WTC11 (cell line): ENCODE results near the gene CDC42EP4.

Experiments used
- CBFB ChIP-seq: sonication (generic); formaldehyde crosslinking; IDR thresholded peaks from 2 replicates; pipeline ENCODE4 v1.8.1; 2022; ENCODE audit warnings: mild to moderate bottlenecking, low read depth, missing genetic modification reagents
- CREB1 ChIP-seq: sonication (generic); formaldehyde crosslinking; IDR thresholded peaks from 2 replicates; pipeline ENCODE4 v1.8.0; 2023; ENCODE audit warnings: mild to moderate bottlenecking, missing genetic modification reagents
- ESRRA ChIP-seq: sonication (generic); formaldehyde crosslinking; IDR thresholded peaks from 2 replicates; pipeline ENCODE4 v1.8.1; 2022; ENCODE audit warnings: mild to moderate bottlenecking, missing genetic modification reagents, borderline replicate concordance
- FOXJ3 ChIP-seq: sonication (generic); formaldehyde crosslinking; IDR thresholded peaks from 2 replicates; pipeline ENCODE4 v1.9.0; 2021; ENCODE audit warnings: missing genetic modification reagents, mild to moderate bottlenecking, borderline replicate concordance
- GTF2I ChIP-seq: fragments of 250-450 bp; sonication (Bioruptor Pico); conservative IDR thresholded peaks from 2 replicates; pipeline ENCODE4 v1.4.0; 2021; ENCODE audit warnings: mild to moderate bottlenecking
- OVOL2 ChIP-seq: fragments of 250-450 bp; sonication (Bioruptor Pico); IDR thresholded peaks from 2 replicates; pipeline ENCODE4 v1.9.0; 2021; ENCODE audit warnings: mild to moderate bottlenecking, borderline replicate concordance
- SMAD4 ChIP-seq: sonication (generic); formaldehyde crosslinking; IDR thresholded peaks from 2 replicates; pipeline ENCODE4 v1.8.0; 2022; ENCODE audit warnings: mild to moderate bottlenecking, missing genetic modification reagents
- TEAD4 ChIP-seq: sonication (generic); formaldehyde crosslinking; IDR thresholded peaks from 2 replicates; pipeline ENCODE4 v1.8.0; 2022; ENCODE audit warnings: mild to moderate bottlenecking, missing genetic modification reagents
- ZNF121 ChIP-seq: sonication (generic); formaldehyde crosslinking; IDR thresholded peaks from 2 replicates; pipeline ENCODE4 v1.8.0; 2023; ENCODE audit warnings: missing genetic modification reagents
- ZNF219 ChIP-seq: sonication (generic); formaldehyde crosslinking; IDR thresholded peaks from 2 replicates; pipeline ENCODE4 v1.8.0; 2023; ENCODE audit warnings: missing genetic modification reagents, mild to moderate bottlenecking, borderline replicate concordance
- TF ChIP-seq, protein P1 (sequence below): fragments of 200-600 bp; IDR thresholded peaks from 2 replicates; pipeline ENCODE4 v1.8.0; 2022; ENCODE audit warnings: antibody characterized with exemption
- TF ChIP-seq, protein P2 (sequence below): sonication (generic); formaldehyde crosslinking; IDR thresholded peaks from 2 replicates; pipeline ENCODE4 v1.8.0; 2022; ENCODE audit warnings: mild to moderate bottlenecking, missing genetic modification reagents
- TF ChIP-seq, protein P3 (sequence below): sonication (generic); formaldehyde crosslinking; IDR thresholded peaks from 2 replicates; pipeline ENCODE4 v1.8.1; 2022; ENCODE audit warnings: mild to moderate bottlenecking, moderate library complexity, missing genetic modification reagents
- TF ChIP-seq, protein P4 (sequence below): sonication (generic); formaldehyde crosslinking; IDR thresholded peaks from 2 replicates; pipeline ENCODE4 v1.8.1; 2023; ENCODE audit warnings: mild to moderate bottlenecking, missing genetic modification reagents, moderate library complexity

DNA sequence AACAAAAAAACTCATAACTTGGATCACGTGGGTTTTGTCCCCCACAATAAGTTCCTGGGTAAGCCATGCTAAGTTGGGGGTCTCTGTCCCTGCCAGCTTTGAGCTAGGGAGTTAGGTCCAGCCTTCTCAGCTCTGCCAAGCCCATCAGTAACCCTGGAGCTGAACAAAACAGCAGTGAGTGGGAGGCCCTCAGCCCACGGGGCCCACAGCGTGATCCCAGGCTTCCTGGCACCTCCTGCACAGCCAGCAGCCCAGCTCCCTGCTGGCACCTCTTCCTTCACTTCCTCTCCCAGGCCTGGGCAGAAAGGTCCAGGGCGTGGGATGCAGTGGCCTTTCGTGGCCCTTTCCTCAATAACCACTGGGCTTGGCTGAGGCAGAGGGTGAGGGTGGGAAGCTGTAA lies 35.5 kb upstream of the CDC42EP4 start:
- TF ChIP-seq, protein P1, sequence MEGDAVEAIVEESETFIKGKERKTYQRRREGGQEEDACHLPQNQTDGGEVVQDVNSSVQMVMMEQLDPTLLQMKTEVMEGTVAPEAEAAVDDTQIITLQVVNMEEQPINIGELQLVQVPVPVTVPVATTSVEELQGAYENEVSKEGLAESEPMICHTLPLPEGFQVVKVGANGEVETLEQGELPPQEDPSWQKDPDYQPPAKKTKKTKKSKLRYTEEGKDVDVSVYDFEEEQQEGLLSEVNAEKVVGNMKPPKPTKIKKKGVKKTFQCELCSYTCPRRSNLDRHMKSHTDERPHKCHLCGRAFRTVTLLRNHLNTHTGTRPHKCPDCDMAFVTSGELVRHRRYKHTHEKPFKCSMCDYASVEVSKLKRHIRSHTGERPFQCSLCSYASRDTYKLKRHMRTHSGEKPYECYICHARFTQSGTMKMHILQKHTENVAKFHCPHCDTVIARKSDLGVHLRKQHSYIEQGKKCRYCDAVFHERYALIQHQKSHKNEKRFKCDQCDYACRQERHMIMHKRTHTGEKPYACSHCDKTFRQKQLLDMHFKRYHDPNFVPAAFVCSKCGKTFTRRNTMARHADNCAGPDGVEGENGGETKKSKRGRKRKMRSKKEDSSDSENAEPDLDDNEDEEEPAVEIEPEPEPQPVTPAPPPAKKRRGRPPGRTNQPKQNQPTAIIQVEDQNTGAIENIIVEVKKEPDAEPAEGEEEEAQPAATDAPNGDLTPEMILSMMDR: no peak
- TF ChIP-seq, protein P2, sequence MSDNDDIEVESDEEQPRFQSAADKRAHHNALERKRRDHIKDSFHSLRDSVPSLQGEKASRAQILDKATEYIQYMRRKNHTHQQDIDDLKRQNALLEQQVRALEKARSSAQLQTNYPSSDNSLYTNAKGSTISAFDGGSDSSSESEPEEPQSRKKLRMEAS (CRISPR knock-in tag): no peak
- no peak for TF ChIP-seq CBFB (CRISPR knock-in tag)
- no peak for TF ChIP-seq CREB1 (CRISPR knock-in tag)
- TF ChIP-seq GTF2I (CRISPR knock-in tag): no peak
- TF ChIP-seq ESRRA (CRISPR knock-in tag): no peak
- no peak for TF ChIP-seq FOXJ3 (CRISPR knock-in tag)
- no peak for TF ChIP-seq TEAD4
- TF ChIP-seq SMAD4: no peak
- TF ChIP-seq, protein P3, sequence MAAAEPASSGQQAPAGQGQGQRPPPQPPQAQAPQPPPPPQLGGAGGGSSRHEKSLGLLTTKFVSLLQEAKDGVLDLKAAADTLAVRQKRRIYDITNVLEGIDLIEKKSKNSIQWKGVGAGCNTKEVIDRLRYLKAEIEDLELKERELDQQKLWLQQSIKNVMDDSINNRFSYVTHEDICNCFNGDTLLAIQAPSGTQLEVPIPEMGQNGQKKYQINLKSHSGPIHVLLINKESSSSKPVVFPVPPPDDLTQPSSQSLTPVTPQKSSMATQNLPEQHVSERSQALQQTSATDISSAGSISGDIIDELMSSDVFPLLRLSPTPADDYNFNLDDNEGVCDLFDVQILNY (CRISPR knock-in tag): no peak
- TF ChIP-seq, protein P4, sequence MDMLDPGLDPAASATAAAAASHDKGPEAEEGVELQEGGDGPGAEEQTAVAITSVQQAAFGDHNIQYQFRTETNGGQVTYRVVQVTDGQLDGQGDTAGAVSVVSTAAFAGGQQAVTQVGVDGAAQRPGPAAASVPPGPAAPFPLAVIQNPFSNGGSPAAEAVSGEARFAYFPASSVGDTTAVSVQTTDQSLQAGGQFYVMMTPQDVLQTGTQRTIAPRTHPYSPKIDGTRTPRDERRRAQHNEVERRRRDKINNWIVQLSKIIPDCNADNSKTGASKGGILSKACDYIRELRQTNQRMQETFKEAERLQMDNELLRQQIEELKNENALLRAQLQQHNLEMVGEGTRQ (CRISPR knock-in tag): no peak
- no peak for TF ChIP-seq ZNF219 (CRISPR knock-in tag)
- no peak for TF ChIP-seq ZNF121 (CRISPR knock-in tag)
- TF ChIP-seq OVOL2 (CRISPR knock-in tag): no peak
